SK-N-MC (cell line): Measurements from ENCODE around the gene MYO18B.

Experiments used
- EZH2 ChIP-seq: fragments of 200-600 bp; sonication (generic); IDR thresholded peaks from one replicate; pipeline ENCODE4 v1.6.1; 2017; ENCODE audit warnings: antibody characterized with exemption
- POLR2AphosphoS5 ChIP-seq: IDR thresholded peaks from 2 replicates; pipeline ENCODE4 v1.6.1; 2012; ENCODE audit warnings: mild to moderate bottlenecking, low read depth, low read length, borderline replicate concordance

- TF ChIP-seq POLR2AphosphoS5 (no peak), EZH2 (no peak)
Measured at GRCh38 chr22:25935266-25936058, 193.5 kb downstream of the MYO18B start.
